ENCODE measurements around the gene CUX1.
"Not testable (repeated sequence)": the region's sequence is repeated elsewhere in the genome, so short reads cannot be mapped to it uniquely, and the experiment has no call there.

Gene CUX1

GRCh38 chr7:102024005-102024768, 206.8 kb downstream of the CUX1 start:
- TF ChIP-seq, protein P1, sequence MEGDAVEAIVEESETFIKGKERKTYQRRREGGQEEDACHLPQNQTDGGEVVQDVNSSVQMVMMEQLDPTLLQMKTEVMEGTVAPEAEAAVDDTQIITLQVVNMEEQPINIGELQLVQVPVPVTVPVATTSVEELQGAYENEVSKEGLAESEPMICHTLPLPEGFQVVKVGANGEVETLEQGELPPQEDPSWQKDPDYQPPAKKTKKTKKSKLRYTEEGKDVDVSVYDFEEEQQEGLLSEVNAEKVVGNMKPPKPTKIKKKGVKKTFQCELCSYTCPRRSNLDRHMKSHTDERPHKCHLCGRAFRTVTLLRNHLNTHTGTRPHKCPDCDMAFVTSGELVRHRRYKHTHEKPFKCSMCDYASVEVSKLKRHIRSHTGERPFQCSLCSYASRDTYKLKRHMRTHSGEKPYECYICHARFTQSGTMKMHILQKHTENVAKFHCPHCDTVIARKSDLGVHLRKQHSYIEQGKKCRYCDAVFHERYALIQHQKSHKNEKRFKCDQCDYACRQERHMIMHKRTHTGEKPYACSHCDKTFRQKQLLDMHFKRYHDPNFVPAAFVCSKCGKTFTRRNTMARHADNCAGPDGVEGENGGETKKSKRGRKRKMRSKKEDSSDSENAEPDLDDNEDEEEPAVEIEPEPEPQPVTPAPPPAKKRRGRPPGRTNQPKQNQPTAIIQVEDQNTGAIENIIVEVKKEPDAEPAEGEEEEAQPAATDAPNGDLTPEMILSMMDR (IDR thresholded peaks at IDR 0.05; ENCODE audit: low read depth, low read length, poor library complexity, severe bottlenecking) = no peak
- TF ChIP-seq EZH2phosphoT487 (IDR thresholded peaks at IDR 0.05; ENCODE audit: borderline replicate concordance, low read length) = no peak
- H3K4me2 ChIP-seq (ENCODE audit: low read length) = no peak overlapping the region
- H3K9me2 ChIP-seq (replicated peaks; ENCODE audit: control insufficient read depth, low read length) = no peaks in the 10 kb centered on the region
- no peaks in the 10 kb centered on the region for H3K9me3 ChIP-seq (ENCODE audit: control insufficient read depth, insufficient read depth, low read length)
- peak overlapping the region; percentile 22 for H3K27ac ChIP-seq (ENCODE audit: low read depth, low read length)
- H3K79me2 ChIP-seq (ENCODE audit: control insufficient read depth, low read length) = peaks cover 91% of the 10 kb centered on the region
- peaks cover 15% of the 10 kb centered on the region for H3F3A ChIP-seq (ENCODE audit: control insufficient read depth, insufficient read depth)
- peaks cover 54% of the 10 kb centered on the region for H3K36me3 ChIP-seq (ENCODE audit: control insufficient read depth, low read length)
- peaks cover 71% of the 10 kb centered on the region for H3K4me1 ChIP-seq (ENCODE audit: control insufficient read depth, low read length)
- H3K4me3 ChIP-seq (ENCODE audit: low read length) = no peak overlapping the region
- no peaks in the 10 kb centered on the region for H3K27me3 ChIP-seq (ENCODE audit: control insufficient read depth, low read length)
- no peaks in the 10 kb centered on the region for H4K20me1 ChIP-seq (ENCODE audit: control insufficient read depth, insufficient read depth, low read depth, low read length)

- Histone ChIP-seq H3K27me3 (ENCODE audit: control insufficient read depth, low read length) (no peaks in the 10 kb centered on the region), H4K20me1 (ENCODE audit: control insufficient read depth, insufficient read depth, low read depth, low read length) (no peaks in the 10 kb centered on the region), H3K9me3 (ENCODE audit: control insufficient read depth, insufficient read depth, low read length) (no peaks in the 10 kb centered on the region), H3K4me2 (ENCODE audit: low read length) (no peak overlapping the region), H3F3A (ENCODE audit: control insufficient read depth, insufficient read depth) (peaks cover 15% of the 10 kb centered on the region), H3K9me2 (replicated peaks; ENCODE audit: control insufficient read depth, low read length) (no peaks in the 10 kb centered on the region), H3K4me1 (ENCODE audit: control insufficient read depth, low read length) (peaks cover 78% of the 10 kb centered on the region), H3K27ac (ENCODE audit: low read depth, low read length) (peak overlapping the region; percentile 22; the same call in 1 of the 2 replicates), H3K4me3 (ENCODE audit: low read length) (no peak overlapping the region), H3K36me3 (ENCODE audit: control insufficient read depth, low read length) (peaks cover 58% of the 10 kb centered on the region), H3K79me2 (ENCODE audit: control insufficient read depth, low read length) (peaks cover 91% of the 10 kb centered on the region)
- TF ChIP-seq, protein P1 (IDR thresholded peaks at IDR 0.05; ENCODE audit: low read depth, low read length, poor library complexity, severe bottlenecking) = no peak
- TF ChIP-seq EZH2phosphoT487 (IDR thresholded peaks at IDR 0.05; ENCODE audit: borderline replicate concordance, low read length) = no peak
Measured at GRCh38 chr7:102024769-102025391, 207.5 kb downstream of the CUX1 start.

GRCh38 chr7:102025777-102026176, 208.4 kb downstream of the CUX1 start:
- H3K27ac ChIP-seq (ENCODE audit: low read depth, low read length) = peak overlapping the region; percentile 13; the same call in 1 of the 2 replicates

More at GRCh38 chr7:102025777-102026176, 208.4 kb downstream of the CUX1 start:
- H4K20me1 ChIP-seq (ENCODE audit: control insufficient read depth, insufficient read depth, low read depth, low read length); H3K4me2 ChIP-seq (ENCODE audit: low read length); H3K27me3 ChIP-seq (ENCODE audit: control insufficient read depth, low read length); H3K4me3 ChIP-seq (ENCODE audit: low read length); H3K9me2 ChIP-seq (replicated peaks; ENCODE audit: control insufficient read depth, low read length); H3K9me3 ChIP-seq (ENCODE audit: control insufficient read depth, insufficient read depth, low read length): not testable (repeated sequence)
- Histone ChIP-seq H3K4me1 (ENCODE audit: control insufficient read depth, low read length) (peaks cover 87% of the 10 kb centered on the region), H3F3A (ENCODE audit: control insufficient read depth, insufficient read depth) (peaks cover 12% of the 10 kb centered on the region), H3K79me2 (ENCODE audit: control insufficient read depth, low read length) (peaks cover 93% of the 10 kb centered on the region), H3K36me3 (ENCODE audit: control insufficient read depth, low read length) (peaks cover 60% of the 10 kb centered on the region)
